Measurements from ENCODE around the gene HTR1B. TPM values are rescaled to one million over a fixed set of nuclear protein-coding genes. Genes with fewer than 3 reads are reported as not detected.

The HTR1B gene
- polyA plus RNA-seq, 1 donor from 2014 or later, result 0.19 TPM

GRCh38 chr6:77457720-77458349, 5.5 kb downstream of the HTR1B start:
- Histone ChIP-seq H3K9me3 (ENCODE audit: low read length) (no peaks in the 10 kb centered on the region), H3F3A (ENCODE audit: insufficient read depth, low read length, poor library complexity, severe bottlenecking) (no peaks in the 10 kb centered on the region), H3K4me2 (ENCODE audit: low read length) (no peak overlapping the region), H3K27me3 (ENCODE audit: insufficient read depth, low read depth, low read length) (peaks cover 28% of the 10 kb centered on the region), H2AFZ (ENCODE audit: low read depth, low read length) (no peak overlapping the region), H3K27ac (ENCODE audit: low read length) (no peak overlapping the region), H3K79me2 (replicated peaks; ENCODE audit: insufficient read depth, low read length) (no peaks in the 10 kb centered on the region), H3K36me3 (ENCODE audit: insufficient read depth, low read length) (no peaks in the 10 kb centered on the region), H3K4me3 (ENCODE audit: low read length) (no peak overlapping the region), H4K20me1 (ENCODE audit: insufficient read depth) (no peaks in the 10 kb centered on the region), H3K9ac (ENCODE audit: low read length) (no peak overlapping the region), H3K9me2 (ENCODE audit: insufficient read depth, low read length) (no peaks in the 10 kb centered on the region)
- no peak for TF ChIP-seq REST (IDR thresholded peaks at IDR 0.05; ENCODE audit: borderline replicate concordance)
- TF ChIP-seq TAF1 (IDR thresholded peaks at IDR 0.05; ENCODE audit: low read depth), result no peak
- peak; percentile 87 for TF ChIP-seq SMC3 (conservative IDR thresholded peaks at IDR 0.05; ENCODE audit: poor library complexity)
- no peak for TF ChIP-seq POLR2AphosphoS5 (IDR thresholded peaks at IDR 0.05)
- TF ChIP-seq MXI1 (conservative IDR thresholded peaks at IDR 0.05; ENCODE audit: poor library complexity, severe bottlenecking), result no peak
- TF ChIP-seq CTCF (IDR thresholded peaks at IDR 0.05; ENCODE audit: poor library complexity, severe bottlenecking), result peak; percentile 80
- no peak for TF ChIP-seq EZH2 (IDR thresholded peaks at IDR 0.05; ENCODE audit: borderline replicate concordance, insufficient read depth, low read length, poor library complexity, severe bottlenecking)
- TF ChIP-seq RAD21 (conservative IDR thresholded peaks at IDR 0.05), result peak; percentile 79

- H3K27me3 ChIP-seq (ENCODE audit: insufficient read depth, low read depth, low read length), result peaks cover 17% of the 10 kb centered on the region
- no peak overlapping the region for H3K9ac ChIP-seq (ENCODE audit: low read length)
- no peaks in the 10 kb centered on the region for H3K36me3 ChIP-seq (ENCODE audit: insufficient read depth, low read length)
- H3K4me2 ChIP-seq (ENCODE audit: low read length), result no peak overlapping the region
- H2AFZ ChIP-seq (ENCODE audit: low read depth, low read length), result no peak overlapping the region
- no peaks in the 10 kb centered on the region for H4K20me1 ChIP-seq (ENCODE audit: insufficient read depth)
- H3K27ac ChIP-seq (ENCODE audit: low read length), result no peak overlapping the region
- no peaks in the 10 kb centered on the region for H3K9me2 ChIP-seq (ENCODE audit: insufficient read depth, low read length)
- TF ChIP-seq TAF1 (IDR thresholded peaks at IDR 0.05; ENCODE audit: low read depth) (no peak), REST (IDR thresholded peaks at IDR 0.05; ENCODE audit: borderline replicate concordance) (no peak), EP300 (conservative IDR thresholded peaks at IDR 0.05; ENCODE audit: poor library complexity, severe bottlenecking) (no peak), RAD21 (conservative IDR thresholded peaks at IDR 0.05) (no peak), CTCF (IDR thresholded peaks at IDR 0.05; ENCODE audit: poor library complexity, severe bottlenecking) (no peak), SMC3 (conservative IDR thresholded peaks at IDR 0.05; ENCODE audit: poor library complexity) (no peak), POLR2AphosphoS5 (IDR thresholded peaks at IDR 0.05) (no peak), MXI1 (conservative IDR thresholded peaks at IDR 0.05; ENCODE audit: poor library complexity, severe bottlenecking) (no peak), EZH2 (IDR thresholded peaks at IDR 0.05; ENCODE audit: borderline replicate concordance, insufficient read depth, low read length, poor library complexity, severe bottlenecking) (no peak)
- no peaks in the 10 kb centered on the region for H3K9me3 ChIP-seq (ENCODE audit: low read length)
- no peak overlapping the region for H3K4me3 ChIP-seq (ENCODE audit: low read length)
- no peaks in the 10 kb centered on the region for H3K79me2 ChIP-seq (replicated peaks; ENCODE audit: insufficient read depth, low read length)
- H3F3A ChIP-seq (ENCODE audit: insufficient read depth, low read length, poor library complexity, severe bottlenecking), result no peaks in the 10 kb centered on the region
Measured at GRCh38 chr6:77456531-77457248, 6.6 kb downstream of the HTR1B start.
